ENCODE data around the gene HLA-DQA2. TPM values are rescaled to one million over a fixed set of nuclear protein-coding genes. Genes with fewer than 3 reads are reported as not detected.

HLA-DQA2 gene
- total and polyA plus RNA-seq, 2 of the 13 experiments (the other 11 are each of a cell fraction or from before 2014, with no cell fraction given), result not detected

DNA sequence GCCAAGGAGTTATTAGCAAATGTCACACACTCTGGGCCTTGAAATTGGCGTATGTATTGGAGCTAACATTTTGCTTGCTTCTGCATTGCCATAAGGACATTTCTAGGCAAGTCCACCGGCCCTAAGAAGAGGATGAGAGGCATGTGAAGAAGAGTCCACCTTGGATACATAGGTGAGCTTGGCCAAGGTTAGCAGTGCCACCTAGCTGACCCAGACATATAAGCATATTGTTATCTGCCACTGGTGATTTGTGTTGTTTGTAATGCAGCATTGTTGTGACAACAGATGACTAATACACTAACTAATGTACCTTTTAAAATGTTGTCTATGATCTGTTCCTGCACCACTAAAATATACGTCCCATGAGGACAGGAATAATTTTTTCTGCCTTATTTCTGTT, 24.8 kb upstream of the HLA-DQA2 start:
- no peak for FAIRE-seq
- ChIA-PET CTCF (ENCODE audit: low intra/inter-chr PET ratio, low total read pairs) (no interaction called here), POLR2A (no interaction called here)
- peaks cover 1 to 15% of the 10 kb centered on the region in 2 experiments; a peak in 1 of 5 replicates for H3K27me3 ChIP-seq (ENCODE audit: control insufficient read depth in 1 of 2, insufficient read depth in 2 of 2, low read length in 2 of 2)
- H2AFZ ChIP-seq (ENCODE audit: low read length), result no peak overlapping the region
- TF ChIP-seq ZNF441 (CRISPR knock-in tag; IDR thresholded peaks at IDR 0.05; ENCODE audit: borderline replicate concordance), result no peak
- no peak for TF ChIP-seq ZBTB7B (CRISPR knock-in tag; IDR thresholded peaks at IDR 0.05)
- TF ChIP-seq ZNF276 (CRISPR knock-in tag; IDR thresholded peaks at IDR 0.05; ENCODE audit: low read depth), result no peak
- no peak for TF ChIP-seq NCOA2 (CRISPR knock-in tag; IDR thresholded peaks at IDR 0.05)
- TF ChIP-seq FOXK2 (IDR thresholded peaks at IDR 0.05), result no peak
- TF ChIP-seq MED8 (CRISPR knock-in tag; IDR thresholded peaks at IDR 0.05; ENCODE audit: insufficient replicate concordance), result no peak
- TF ChIP-seq, protein P1, sequence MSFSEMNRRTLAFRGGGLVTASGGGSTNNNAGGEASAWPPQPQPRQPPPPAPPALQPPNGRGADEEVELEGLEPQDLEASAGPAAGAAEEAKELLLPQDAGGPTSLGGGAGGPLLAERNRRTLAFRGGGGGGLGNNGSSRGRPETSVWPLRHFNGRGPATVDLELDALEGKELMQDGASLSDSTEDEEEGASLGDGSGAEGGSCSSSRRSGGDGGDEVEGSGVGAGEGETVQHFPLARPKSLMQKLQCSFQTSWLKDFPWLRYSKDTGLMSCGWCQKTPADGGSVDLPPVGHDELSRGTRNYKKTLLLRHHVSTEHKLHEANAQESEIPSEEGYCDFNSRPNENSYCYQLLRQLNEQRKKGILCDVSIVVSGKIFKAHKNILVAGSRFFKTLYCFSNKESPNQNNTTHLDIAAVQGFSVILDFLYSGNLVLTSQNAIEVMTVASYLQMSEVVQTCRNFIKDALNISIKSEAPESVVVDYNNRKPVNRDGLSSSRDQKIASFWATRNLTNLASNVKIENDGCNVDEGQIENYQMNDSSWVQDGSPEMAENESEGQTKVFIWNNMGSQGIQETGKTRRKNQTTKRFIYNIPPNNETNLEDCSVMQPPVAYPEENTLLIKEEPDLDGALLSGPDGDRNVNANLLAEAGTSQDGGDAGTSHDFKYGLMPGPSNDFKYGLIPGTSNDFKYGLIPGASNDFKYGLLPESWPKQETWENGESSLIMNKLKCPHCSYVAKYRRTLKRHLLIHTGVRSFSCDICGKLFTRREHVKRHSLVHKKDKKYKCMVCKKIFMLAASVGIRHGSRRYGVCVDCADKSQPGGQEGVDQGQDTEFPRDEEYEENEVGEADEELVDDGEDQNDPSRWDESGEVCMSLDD (CRISPR knock-in tag; IDR thresholded peaks at IDR 0.05; ENCODE audit: borderline replicate concordance), result no peak
- H3K79me2 ChIP-seq (ENCODE audit: insufficient read depth, low read length), result no peaks in the 10 kb centered on the region
- no peaks in the 10 kb centered on the region for H3K36me3 ChIP-seq (replicated peaks in 1 of 2; ENCODE audit: control insufficient read depth in 1 of 2, insufficient read depth in 2 of 2, low read length in 2 of 2)
- H3K9ac ChIP-seq (ENCODE audit: insufficient read depth, low read depth, low read length), result no peak overlapping the region
- H3K4me1 ChIP-seq (ENCODE audit: insufficient read depth, low read length), result no peaks in the 10 kb centered on the region
- in situ Hi-C loops (cut with HindIII; ENCODE audit: extremely low pct_ligation_motif_present, low pct_unique_long_range_greater_than_20kb), result no loop called here
- no peak overlapping the region for H3K27ac ChIP-seq (ENCODE audit: extremely low read length, insufficient read depth, low read length)
- intact Hi-C loops (cut with micrococcal nuclease; ENCODE audit: unreplicated experiment), result no loop called here
- no peaks in the 10 kb centered on the region for H4K20me1 ChIP-seq (ENCODE audit: insufficient read depth, low read length)
- whole genome bisulfite sequencing (ENCODE audit: low lambda C conversion rate), result 3% methylated on average over 3 of the region's 3 CpGs
- DNase-seq (ENCODE audit: low spot score), result no peak
- no peak for ATAC-seq
- no peak overlapping the region for H3K4me3 ChIP-seq (replicated peaks in 1 of 3; ENCODE audit: insufficient read depth in 1 of 3, low read depth in 2 of 3, low read length in 3 of 3)
- no TSS peak for BruUV-seq (replicated peaks)
- no peak overlapping the region for H3K4me2 ChIP-seq (ENCODE audit: low read depth, low read length)
- H3K9me3 ChIP-seq (ENCODE audit: low read length), result no peaks in the 10 kb centered on the region

All from HepG2 (cell line).